SK-N-MC (cell line): ENCODE measurements around the gene CEBPZOS.

Experiments used
- EZH2 ChIP-seq: fragments of 200-600 bp; sonication (generic); IDR thresholded peaks from one replicate; pipeline ENCODE4 v1.6.1; 2017; ENCODE audit warnings: antibody characterized with exemption
- FOXP2 ChIP-seq: optimal IDR thresholded peaks from 2 replicates; pipeline ENCODE3; 2011; ENCODE audit warnings: mild to moderate bottlenecking, moderate library complexity; ENCODE audit not compliant: insufficient read depth; ENCODE audit errors: extremely low read length, control extremely low read depth
- POLR2AphosphoS5 ChIP-seq: IDR thresholded peaks from 2 replicates; pipeline ENCODE4 v1.6.1; 2012; ENCODE audit warnings: mild to moderate bottlenecking, low read depth, low read length, borderline replicate concordance

GRCh38 chr2:37231241-37232130, 35.2 kb downstream of the CEBPZOS start, which contains the start of the genes CEBPZ and NDUFAF7:
- TF ChIP-seq POLR2AphosphoS5 = peak; percentile 99
- no peak for TF ChIP-seq EZH2
- no peak for TF ChIP-seq FOXP2
